Measurements from ENCODE around the gene CNKSR3.

The CNKSR3 gene

DNA sequence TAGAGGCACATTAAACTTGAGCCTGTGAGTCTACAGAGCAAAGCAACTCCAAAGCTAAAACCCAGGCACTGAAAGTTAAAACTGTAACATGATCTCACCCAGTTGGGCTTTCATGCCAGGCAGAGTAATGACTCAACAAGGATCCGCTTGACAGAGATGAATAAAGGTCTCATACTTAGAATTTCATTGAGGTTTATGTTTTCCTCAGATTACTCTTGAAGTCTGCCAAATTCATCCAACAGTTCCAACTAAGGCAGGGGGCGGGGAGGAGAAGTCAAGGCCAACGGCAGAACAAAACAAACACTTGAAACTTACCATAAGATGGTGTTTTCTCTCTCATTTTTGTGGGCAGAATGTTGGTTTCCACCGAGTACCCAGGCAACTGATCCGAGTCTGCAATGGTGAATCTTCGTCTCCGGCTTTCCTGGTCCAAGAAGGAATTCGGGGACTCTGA is 99.8 kb downstream of the CNKSR3 start:
- no peak for DNase-seq

DNA sequence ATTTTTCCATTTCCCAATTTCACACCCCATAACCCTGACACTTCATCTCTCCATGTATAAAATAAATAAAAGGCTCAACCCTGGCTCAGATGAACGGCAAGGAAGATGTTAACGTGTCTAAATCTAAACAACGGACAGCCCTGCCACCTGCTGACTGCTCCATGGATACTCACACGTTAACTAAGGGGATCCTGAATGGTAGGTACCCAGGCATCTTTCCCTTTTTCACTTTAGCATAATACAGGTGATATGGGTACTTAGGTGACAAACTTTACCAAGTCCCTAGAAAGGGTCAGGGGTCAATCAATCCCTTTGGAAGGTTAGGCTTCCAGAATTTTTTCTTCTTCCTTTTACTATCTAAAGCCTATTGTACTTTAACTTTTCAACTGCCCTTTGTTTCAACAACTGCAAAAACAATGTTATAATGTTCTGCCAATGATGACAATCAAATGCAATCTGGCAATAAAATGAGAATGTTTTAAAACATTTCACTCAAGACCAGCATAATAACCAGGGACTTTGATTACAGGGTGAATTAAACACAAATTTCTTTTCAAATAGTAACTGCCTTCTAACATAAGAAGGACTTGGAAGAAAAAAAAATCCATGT is 101.5 kb downstream of the CNKSR3 start:
- no peak for DNase-seq

DNA sequence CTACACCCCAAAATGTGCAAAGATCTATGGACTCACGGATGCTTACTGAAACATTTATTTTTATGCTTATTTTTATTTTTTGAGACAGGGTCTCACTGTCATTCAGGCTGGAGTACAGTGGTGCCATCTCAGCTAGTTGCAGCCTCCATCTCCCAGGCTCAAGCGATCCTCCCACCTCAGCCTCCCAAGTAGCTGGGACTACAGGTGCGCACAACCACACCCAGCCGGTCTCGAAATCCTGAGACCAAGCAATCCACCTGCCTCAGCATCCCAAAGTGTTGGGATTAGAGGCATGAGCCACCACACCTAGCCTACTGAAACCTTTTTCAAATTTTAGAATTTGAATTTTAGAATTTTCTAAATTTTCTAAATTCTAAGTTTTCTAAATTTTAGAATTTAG is 103.0 kb downstream of the CNKSR3 start:
- DNase-seq, result no peak

DNA sequence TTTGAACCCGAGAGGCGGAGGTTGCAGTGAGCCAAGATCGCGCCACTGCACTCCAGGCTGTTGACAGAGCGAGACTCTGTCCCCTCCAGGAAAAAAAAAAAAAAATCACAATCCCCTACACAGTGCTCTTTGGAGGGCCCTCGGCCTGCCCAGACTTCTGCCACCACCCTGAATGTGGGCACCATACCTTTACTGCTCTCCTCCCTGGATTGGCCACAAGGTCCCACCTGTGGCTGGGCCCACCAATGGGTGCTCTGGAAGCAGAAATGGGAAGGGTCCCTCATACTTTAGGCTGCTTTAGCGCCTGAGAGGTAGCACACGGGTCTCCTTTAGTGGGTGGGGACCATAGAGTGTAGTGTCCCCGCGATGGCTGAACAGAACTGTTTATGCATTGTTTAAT is 103.6 kb downstream of the CNKSR3 start:
- no peak for DNase-seq

DNA sequence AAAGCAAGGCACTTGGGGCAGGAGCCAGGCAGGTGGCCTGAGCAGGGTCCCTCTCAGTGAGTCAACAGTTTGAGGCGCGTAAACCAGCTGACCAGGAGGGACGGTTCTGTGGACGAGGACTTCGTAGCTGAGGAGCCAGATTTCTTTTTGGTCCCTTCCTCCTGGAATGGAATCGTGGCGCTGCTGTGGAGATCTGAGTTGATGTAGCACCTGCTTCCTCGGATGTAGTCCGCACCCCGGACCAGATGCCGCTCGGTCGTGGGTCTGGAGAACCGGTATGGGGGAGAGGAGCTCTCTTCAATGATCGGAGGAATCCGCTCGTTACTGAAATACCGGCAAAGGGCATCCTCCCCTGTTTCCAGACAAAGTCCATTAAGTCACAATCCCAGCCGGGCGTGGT is 104.2 kb downstream of the CNKSR3 start:
- no peak for DNase-seq

DNA sequence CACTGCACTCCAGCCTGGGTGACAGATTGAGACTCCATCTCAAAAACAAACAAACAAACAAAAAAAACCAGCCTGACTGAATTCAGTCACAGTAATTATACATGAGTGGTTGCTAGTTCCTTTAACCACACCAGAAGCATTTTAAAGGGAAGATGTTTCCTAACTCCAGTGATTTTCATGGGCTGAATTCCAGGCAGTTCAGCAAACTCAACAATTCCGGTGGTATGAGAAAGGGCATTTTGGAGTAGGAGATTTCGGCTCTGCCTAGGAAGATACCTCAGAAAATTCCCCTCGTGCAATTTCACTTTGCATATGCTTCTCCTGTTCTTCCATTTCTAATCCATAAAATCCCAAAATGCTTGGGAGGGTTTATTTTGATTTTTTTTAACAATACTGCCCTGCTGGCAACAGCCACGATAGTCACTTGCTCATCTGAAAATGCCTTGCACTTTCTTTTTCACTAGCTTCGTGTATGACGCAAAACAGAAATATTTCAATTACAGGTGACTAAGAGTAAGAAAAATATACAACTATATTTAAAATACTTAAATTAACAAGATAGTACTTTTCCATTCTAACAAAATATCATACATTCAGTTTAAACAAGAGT is 105.6 kb downstream of the CNKSR3 start:
- no peak for DNase-seq

DNA sequence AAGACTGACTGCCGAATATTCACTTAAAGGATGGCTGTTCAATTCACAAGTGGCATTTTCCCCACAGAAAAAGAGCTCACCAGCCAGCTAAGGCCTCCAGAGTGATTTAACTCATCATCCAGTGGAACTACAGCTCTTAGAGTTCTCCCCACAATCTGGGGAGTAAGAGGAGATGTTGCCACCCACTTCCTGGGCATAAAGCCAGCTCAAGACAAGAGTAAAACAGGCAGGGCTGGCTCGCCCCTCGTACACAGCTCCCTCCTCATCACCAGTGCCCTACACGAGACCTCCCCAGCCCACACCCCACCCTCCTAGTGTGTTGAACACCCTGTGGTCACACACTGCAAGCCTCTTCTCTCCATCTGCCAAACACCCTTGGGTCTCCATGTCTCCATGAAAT is 106.7 kb downstream of the CNKSR3 start:
- no peak for DNase-seq

DNA sequence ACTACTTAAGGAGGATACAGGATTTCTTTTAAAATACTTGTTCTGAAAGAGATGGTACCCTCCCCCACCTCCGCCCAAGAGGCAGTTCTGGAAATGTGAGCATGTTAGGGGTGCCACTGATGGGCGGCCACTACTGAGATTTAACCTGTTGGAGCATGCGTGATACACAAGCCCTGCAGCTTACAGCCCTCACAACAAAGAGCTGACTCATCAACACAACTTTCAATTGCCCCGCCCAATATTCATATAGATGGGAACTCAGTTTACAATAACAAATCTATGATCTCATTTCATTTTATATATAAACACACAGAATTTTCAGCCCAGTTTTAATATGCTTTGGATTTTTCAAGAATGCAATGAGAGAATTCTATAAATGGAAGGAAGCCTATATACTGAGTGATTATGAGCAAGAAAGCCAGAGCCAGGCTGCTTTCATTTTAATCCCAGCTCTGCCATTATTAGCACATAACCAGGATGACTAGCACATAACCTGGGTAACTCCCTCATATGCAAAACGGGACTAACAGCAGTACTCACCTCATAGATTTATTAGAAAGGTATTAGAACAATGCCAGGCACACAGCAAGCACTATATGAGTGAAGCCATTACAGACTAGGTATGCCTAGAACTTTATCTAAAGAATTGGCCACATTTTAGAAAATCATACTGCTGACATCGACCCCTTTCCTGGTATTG is 108.3 kb downstream of the CNKSR3 start:
- no peak for DNase-seq

DNA sequence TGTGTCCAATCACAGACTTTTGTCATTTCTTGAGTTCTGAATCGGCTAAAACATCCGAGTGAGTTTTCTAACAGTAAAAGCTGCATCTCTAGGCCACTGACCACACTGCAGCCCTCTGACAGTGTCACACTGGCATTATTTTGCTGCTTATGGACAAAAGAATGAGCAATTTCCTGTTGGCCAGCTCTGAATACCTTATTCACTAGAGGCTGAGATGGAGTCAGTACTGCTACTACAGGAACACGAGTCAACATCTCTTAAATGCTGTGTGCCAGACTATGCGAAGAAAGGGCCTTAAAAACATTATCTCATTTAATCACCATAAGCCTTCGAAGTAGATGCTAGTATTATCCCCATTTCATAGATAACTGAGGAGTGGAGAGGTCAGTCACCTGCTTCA is 111.4 kb downstream of the CNKSR3 start:
- no peak for DNase-seq

DNA sequence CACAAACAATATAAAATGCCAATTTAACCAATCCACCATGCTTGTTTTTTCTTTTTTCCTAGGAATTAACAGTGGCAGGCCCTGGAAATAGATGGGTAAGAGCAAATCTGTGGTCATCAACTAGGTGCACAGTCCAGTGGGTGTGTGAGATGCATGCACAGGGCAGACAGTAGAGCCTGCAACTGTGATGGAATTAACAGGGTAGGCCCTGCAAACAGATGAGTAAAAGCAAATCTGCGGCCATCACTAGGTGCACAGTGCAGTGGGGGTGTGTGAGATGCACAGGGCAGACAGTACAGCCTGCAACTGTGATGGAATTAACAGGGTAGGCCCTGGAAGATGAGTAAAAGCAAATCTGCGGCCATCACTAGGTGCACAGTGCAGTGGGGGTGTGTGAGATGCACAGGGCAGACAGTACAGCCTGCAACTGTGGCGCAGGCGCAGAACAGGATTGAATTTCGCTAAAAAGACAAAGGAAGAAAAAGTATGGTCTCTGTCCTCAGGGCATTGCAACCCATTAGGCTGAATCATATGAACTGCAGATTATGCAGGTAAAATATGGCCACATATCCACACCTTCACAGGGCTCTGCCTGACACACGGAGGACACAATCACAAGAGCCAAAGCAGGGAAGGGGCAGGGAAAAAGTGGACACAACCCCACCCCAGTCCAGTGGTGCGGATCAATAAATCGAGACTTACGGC is 112.8 kb downstream of the CNKSR3 start:
- DNase-seq, result no peak

DNA sequence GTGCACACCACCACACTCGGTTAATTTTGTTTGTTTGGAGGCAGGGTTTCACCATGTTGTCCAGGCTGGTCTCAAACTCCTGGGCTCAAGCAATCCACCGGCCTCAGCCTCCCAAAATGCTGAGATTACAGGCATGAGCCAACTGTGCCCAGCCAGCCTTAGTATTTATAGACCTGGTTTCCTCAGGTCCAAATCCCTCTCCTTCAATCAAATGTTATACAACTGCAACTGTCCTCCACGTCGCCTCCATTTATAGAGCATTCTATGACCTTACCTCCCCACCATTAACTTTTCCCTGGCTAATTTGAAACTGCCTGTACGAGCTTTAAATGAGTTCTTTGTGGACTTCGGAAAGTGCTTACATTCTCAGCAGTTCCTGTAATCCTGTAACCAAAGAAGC is 114.6 kb downstream of the CNKSR3 start:
- DNase-seq, result no peak

DNA sequence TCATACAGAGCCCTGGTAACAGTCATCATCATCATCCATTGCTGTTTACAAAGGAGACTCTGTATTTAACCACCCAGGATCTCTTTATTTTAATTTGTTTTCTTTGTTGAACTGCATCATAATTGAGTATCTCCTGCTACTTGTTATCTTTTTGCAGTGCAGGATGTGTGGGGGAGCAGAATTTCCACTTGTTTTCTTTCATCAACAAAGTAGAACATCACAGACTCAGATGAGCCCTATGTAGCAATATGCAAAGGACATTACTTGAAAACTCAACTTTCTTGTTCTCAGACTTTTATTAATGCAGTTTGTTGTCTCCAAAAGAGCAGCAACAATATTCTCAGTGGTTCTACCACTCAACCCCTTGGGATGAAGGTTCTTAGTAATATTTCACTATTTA is 115.2 kb downstream of the CNKSR3 start:
- no peak for DNase-seq

DNA sequence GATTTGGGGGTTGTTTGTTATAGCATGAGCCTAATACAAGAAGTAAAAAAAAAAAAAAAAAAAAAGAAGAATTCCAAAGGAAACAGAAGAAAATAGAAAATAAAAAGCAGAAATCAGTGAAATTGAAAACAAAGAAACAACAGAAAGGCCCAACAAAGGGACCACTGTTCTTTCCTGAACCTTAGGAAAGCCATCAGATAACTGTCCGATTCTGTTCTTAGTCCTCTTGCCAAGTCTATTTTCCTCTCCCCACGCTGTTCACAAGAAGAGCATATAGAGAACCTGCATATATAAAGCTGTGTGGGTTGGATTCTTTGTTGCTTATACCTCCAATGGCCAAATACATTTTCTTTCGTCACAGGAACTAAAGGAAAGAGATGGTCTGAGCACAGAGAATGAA is 115.9 kb downstream of the CNKSR3 start:
- DNase-seq, result no peak

DNA sequence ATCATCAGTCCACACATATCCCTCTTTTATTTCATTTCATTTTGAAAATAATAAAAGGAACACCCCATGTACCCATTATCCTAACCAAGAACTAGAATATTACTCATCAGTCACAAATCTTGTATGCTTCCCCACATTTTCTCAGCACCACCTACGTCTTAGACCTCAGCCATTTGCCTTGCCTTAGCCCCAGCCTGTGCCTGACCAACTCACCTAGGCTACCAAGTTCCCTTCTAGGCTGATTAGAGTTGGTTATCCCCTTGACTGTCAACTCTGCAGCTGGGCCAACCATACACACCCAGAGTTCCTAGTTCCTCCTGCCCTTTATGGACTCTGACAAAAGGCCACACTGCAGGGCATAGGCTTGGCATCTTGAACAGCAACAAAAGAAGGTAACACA is 120.5 kb downstream of the CNKSR3 start:
- no peak for DNase-seq

DNA sequence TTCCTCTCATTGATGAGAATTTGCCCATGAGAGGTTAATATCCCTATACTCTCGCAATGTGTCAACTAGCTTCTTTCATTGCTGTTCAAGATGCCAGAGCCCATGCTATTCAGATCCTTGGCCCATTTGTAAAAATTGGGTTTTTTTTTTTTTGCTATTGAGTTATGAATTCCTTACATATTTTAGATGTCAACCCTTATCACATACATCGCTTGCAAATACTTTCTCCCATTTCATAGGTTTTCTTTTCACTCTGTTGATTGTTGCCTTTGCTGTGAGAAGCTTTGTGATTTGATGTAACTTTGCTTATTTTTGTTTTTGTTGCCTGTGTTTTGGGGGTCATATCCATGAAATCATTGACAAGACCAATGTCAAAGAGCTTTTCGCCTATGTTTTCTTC is 121.7 kb downstream of the CNKSR3 start:
- no peak for DNase-seq

DNA sequence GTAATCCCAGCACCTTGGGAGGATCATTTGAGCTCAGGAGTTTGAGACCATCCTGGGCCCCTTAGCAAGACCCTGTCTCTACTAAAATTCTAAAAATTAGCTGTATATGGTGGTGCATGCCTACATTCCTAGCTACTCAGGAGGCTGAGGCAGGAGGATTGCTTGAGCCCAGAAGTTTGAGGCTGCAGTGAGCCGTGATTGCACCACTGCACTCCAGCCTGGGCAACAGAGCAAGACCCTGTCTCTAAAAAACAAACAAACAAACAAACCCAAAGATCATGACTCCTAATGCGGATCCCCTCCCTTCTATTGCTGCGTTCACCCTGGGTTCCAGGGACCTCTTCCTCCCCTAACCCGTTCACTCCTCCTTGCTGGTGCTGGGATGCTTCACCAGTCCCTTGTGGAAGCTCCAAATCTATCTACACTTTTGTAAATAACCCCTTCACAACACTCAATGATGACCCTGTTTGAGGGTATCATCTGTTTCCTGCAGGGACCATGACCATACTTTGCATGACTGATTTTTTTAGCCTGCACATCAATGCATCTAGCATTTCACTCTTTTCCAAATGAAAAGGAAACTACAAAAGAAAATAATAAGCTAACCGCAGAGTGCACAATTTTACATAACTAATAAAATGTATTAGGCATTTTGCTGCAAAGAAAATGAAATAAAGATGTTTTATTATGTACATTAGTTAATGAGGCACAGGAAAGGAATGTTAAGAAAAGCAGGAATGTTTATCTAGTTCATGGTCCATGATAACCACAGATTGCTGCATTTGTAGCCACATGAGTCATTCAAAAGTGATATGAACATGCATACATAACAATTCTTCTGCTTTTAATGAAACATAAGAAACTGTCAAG is 123.4 kb downstream of the CNKSR3 start:
- no peak for DNase-seq

DNA sequence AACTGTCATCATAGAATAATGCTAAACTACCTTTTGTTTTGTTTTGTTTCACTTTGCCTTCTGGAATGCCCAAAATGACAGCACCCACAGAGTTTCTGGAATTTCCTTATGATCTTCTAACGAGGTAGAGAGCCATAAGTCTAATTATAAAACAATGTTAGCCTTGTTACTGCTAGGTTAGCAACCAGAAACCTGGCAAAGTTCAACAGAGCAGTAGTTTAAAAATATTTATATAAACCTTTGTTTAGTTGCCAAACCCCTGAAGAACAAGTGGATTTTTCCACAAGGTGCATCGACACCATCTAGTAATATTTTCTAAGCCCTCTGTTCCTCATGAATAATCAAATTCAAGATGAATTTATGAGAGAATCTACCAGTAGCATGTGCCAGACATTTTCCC is 126.3 kb downstream of the CNKSR3 start:
- DNase-seq, result no peak

DNA sequence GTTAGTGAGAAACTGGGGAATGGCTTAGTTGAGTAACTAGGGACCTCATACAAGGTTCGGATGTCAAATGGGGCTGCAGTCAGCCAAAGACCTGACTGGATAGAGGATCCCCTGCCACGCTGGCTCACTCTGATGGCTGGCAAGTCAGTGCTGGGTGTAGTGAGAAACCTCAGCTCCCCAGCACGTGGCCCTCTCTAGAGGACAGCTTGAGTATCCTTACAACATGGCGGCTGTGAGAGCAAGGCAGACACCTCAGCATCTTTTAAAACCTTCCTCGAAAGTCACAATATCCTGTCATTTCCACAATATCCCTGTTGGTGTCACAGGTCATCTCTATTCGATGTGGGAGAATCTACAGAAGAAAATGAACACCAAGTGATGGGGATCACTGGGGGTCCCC is 127.2 kb downstream of the CNKSR3 start:
- no peak for DNase-seq

DNA sequence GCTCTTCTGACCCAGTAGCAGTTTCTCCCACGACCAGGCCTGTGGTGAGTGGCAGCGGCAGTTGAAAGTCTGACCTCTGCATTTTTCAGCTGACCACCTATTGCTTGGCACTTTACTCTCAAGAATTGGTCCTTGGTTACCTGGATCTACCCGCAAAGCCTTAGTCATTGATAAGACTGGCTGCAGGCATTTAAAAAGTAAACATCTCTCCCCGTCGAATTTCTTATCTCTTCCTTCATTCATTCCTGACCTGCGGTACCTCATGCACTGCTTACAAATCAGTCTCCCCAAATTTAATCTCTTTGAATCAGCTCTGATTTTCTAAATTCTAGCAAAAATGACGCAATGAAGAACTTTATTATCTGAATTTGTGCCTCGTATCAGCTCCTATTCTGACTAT is 127.7 kb downstream of the CNKSR3 start:
- no peak for DNase-seq

DNA sequence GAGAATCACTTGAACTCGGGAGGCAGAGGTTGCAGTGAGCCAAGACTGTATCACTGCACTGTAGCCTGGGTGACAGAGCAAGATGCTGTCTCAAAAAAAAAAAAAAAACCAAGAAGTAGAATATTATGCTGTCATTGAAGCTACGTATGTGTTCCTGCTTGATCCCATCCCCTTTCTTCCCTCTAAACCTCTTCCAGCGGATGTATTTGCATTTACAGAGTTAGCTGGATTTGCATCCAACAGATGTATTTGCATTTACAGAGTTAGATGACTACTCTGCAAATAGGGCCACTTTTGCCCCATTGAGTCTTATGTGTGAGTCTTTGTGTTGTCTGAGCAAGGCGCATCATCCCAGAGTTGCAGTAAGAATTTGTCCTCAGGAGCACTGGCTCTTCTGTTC is 128.9 kb downstream of the CNKSR3 start:
- no peak for DNase-seq

DNA sequence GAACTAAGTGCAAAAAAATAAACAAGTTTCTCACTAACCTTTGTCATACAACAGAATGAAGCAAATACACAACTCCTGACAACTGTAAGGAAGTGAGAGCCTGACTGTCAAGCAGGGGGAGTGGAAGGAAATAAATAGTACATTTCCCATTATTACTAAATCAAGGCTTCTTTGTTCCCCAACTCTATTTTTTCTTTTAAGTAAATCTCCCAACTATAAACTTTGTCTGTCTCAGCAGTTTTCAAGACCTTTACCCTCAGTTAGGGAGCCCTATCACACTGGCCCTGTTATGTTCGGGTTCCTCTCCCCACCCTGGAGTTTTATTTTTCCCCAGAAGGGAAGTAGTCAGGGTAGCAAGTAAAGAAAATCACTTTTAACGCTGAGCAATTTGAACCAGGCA is 129.7 kb downstream of the CNKSR3 start:
- DNase-seq, result no peak

DNA sequence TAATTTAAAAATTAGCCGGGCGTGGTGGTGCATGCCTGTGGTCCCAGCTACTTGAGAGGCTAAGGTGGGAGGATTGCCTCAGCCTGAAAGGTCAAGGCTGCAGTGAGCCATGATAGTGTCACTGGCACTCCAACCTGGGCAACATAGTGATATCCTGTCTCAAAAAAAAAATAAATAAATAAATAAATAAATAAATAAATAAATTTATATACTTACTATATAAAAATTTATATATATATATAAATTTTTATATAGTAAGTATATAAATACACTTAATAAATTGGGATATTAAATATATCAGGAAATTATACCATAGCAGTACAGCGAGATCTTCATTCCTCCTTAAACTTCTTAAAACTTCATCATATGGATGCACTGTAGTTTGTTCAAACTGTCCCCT is 130.9 kb downstream of the CNKSR3 start:
- DNase-seq, result no peak

DNA sequence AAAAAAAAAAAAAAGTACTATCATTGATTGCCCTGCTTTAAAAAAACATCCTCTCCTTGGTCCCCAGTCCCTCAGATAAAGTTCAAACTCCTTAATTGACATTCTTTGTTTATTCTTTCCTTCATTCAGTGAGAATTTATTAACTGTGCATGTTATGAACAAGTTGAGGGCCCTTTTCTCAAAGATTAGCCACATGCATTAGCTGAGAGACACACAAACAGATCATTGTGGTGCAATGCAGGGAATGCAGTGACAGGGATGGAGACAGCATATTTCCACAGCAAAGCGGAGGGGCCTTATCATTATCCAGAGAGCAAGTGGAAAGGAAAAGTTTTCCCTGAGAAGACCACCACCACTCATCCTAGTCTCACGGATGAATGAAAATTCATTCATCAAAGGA is 132.0 kb downstream of the CNKSR3 start:
- DNase-seq, result no peak
